ENCODE measurements around the gene ADAMTSL2. TPM values are rescaled to one million over a fixed set of nuclear protein-coding genes. Genes with fewer than 3 reads are reported as not detected.

ADAMTSL2 gene
- total and polyA plus RNA-seq, 2 of the 13 experiments (the other 11 are each of a cell fraction or from before 2014, with no cell fraction given), result 1.9 to 3.8 TPM

DNA sequence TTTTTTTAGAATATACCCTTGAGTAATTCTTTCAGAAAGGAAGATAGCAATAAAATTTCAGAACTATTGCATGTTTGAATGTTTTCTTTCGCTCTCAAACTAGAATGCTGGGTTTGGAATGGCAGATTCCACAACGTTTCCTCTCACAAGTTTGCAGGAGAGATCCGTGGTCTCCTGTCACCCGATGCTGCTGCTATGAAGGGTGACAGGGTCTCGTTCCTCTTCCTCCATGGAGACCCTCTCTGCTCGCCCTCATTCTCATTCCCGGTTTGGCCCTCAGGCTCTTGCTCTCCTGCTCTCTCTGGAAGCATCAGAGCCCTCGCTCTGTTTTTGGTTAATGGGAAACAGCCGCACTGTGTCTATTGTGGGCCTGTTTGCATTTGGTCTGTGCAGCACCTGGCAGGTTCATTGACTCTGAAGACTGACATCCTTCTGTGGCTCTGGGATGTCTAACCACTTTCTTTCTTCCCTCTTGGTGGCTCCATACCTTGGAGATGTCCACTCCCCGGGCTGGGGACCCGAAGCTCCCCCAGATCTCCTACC lies 87.3 kb downstream of the ADAMTSL2 start:
- H3K36me3 ChIP-seq (replicated peaks in 1 of 2; ENCODE audit: control insufficient read depth in 1 of 2, insufficient read depth in 2 of 2, low read length in 2 of 2), result no peaks in the 10 kb centered on the region
- H3K9me3 ChIP-seq (ENCODE audit: low read length), result no peaks in the 10 kb centered on the region; the same call in 1 of the 2 replicates
- no peak overlapping the region for H3K9ac ChIP-seq (ENCODE audit: insufficient read depth, low read depth, low read length)
- no peak overlapping the region for H3K27ac ChIP-seq (ENCODE audit: extremely low read length, insufficient read depth, low read length)
- FAIRE-seq, result no peak
- peaks cover 6 to 46% of the 10 kb centered on the region in 2 experiments; a peak in 4 of 5 replicates for H3K27me3 ChIP-seq (ENCODE audit: control insufficient read depth in 1 of 2, insufficient read depth in 2 of 2, low read length in 2 of 2)
- no peaks in the 10 kb centered on the region for H4K20me1 ChIP-seq (ENCODE audit: insufficient read depth, low read length)
- in situ Hi-C loops (cut with HindIII; ENCODE audit: extremely low pct_ligation_motif_present, low pct_unique_long_range_greater_than_20kb) (no loop called here), intact Hi-C loops (cut with micrococcal nuclease; ENCODE audit: unreplicated experiment) (no loop called here)
- POLR2A ChIA-PET, result no interaction called here
- CTCF ChIA-PET (ENCODE audit: low intra/inter-chr PET ratio, low total read pairs), result no interaction called here
- BruUV-seq (replicated peaks), result no TSS peak
- no peak for ATAC-seq
- no peaks in the 10 kb centered on the region for H3K4me1 ChIP-seq (ENCODE audit: insufficient read depth, low read length)
- no peak overlapping the region for H3K4me3 ChIP-seq (replicated peaks in 1 of 3; ENCODE audit: insufficient read depth in 1 of 3, low read depth in 2 of 3, low read length in 3 of 3)
- no peak for DNase-seq (ENCODE audit: low spot score)
- no peaks in the 10 kb centered on the region for H3K79me2 ChIP-seq (ENCODE audit: insufficient read depth, low read length)
- 6% methylated on average over 11 of the region's 11 CpGs for WGBS (ENCODE audit: low lambda C conversion rate)
- H3K4me2 ChIP-seq (ENCODE audit: low read depth, low read length), result no peak overlapping the region
- H2AFZ ChIP-seq (ENCODE audit: low read length), result no peak overlapping the region
- TF ChIP-seq, protein P1, sequence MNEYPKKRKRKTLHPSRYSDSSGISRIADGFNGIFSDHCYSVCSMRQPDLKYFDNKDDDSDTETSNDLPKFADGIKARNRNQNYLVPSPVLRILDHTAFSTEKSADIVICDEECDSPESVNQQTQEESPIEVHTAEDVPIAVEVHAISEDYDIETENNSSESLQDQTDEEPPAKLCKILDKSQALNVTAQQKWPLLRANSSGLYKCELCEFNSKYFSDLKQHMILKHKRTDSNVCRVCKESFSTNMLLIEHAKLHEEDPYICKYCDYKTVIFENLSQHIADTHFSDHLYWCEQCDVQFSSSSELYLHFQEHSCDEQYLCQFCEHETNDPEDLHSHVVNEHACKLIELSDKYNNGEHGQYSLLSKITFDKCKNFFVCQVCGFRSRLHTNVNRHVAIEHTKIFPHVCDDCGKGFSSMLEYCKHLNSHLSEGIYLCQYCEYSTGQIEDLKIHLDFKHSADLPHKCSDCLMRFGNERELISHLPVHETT (CRISPR knock-in tag; conservative IDR thresholded peaks at IDR 0.05), result no peak
- TF ChIP-seq HDAC1 (CRISPR knock-in tag; IDR thresholded peaks at IDR 0.05), result no peak
- no peak for TF ChIP-seq ZNF776 (CRISPR knock-in tag; IDR thresholded peaks at IDR 0.05)
- no peak for TF ChIP-seq ZMYM3 (CRISPR knock-in tag; IDR thresholded peaks at IDR 0.05)

DNA sequence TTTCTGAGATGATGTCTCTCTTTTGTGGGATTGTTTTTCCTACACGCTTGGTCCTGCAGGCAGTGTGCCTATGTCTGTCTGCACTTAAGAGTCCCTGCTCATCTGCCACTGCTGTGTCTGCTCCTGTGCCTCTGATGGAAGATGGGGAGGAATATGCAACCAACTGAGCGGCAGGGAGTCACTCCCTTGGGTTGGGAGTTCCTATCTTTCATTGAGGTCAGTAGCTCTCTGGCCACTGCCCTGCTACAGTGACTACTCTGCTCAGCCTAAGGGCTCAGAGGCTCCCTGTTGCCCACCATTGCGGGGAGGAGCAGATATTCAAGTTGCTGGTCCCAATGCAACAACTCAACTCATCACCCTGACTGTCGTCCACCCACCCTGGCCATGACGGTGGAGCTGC lies 88.1 kb downstream of the ADAMTSL2 start:
- in situ Hi-C loops (cut with HindIII; ENCODE audit: extremely low pct_ligation_motif_present, low pct_unique_long_range_greater_than_20kb), result no loop called here

More for the DNA sequence above, 88.1 kb downstream of the ADAMTSL2 start:
- H3K4me2 ChIP-seq (ENCODE audit: low read depth, low read length), result no peak overlapping the region
- no peaks in the 10 kb centered on the region for H3K36me3 ChIP-seq (replicated peaks in 1 of 2; ENCODE audit: control insufficient read depth in 1 of 2, insufficient read depth in 2 of 2, low read length in 2 of 2)
- H3K27ac ChIP-seq (ENCODE audit: extremely low read length, insufficient read depth, low read length), result no peak overlapping the region
- no peak overlapping the region for H3K9ac ChIP-seq (ENCODE audit: insufficient read depth, low read depth, low read length)
- peaks cover 6 to 45% of the 10 kb centered on the region in 2 experiments; a peak in 4 of 5 replicates for H3K27me3 ChIP-seq (ENCODE audit: control insufficient read depth in 1 of 2, insufficient read depth in 2 of 2, low read length in 2 of 2)
- H3K9me3 ChIP-seq (ENCODE audit: low read length), result no peaks in the 10 kb centered on the region; the same call in 1 of the 2 replicates
- no peak for FAIRE-seq
- ATAC-seq, result no peak
- no peaks in the 10 kb centered on the region for H3K4me1 ChIP-seq (ENCODE audit: insufficient read depth, low read length)
- H3K79me2 ChIP-seq (ENCODE audit: insufficient read depth, low read length), result no peaks in the 10 kb centered on the region
- no peak overlapping the region for H3K4me3 ChIP-seq (replicated peaks in 1 of 3; ENCODE audit: insufficient read depth in 1 of 3, low read depth in 2 of 3, low read length in 3 of 3)
- POLR2A ChIA-PET, result no interaction called here
- no peak for DNase-seq (ENCODE audit: low spot score)
- intact Hi-C loops (cut with micrococcal nuclease; ENCODE audit: unreplicated experiment), result no loop called here
- no peak overlapping the region for H2AFZ ChIP-seq (ENCODE audit: low read length)
- TF ChIP-seq ZNF629 (CRISPR knock-in tag; conservative IDR thresholded peaks at IDR 0.05), result no peak
- TF ChIP-seq HDAC1 (CRISPR knock-in tag; IDR thresholded peaks at IDR 0.05), result no peak
- no peak for TF ChIP-seq SIX4 (CRISPR knock-in tag; IDR thresholded peaks at IDR 0.05)
- TF ChIP-seq HOXA5 (CRISPR knock-in tag; IDR thresholded peaks at IDR 0.05), result no peak
- TF ChIP-seq ZNF619 (CRISPR knock-in tag; IDR thresholded peaks at IDR 0.05), result no peak
- TF ChIP-seq FOXC1 (CRISPR knock-in tag; IDR thresholded peaks at IDR 0.05; ENCODE audit: borderline replicate concordance), result no peak
- no peak for TF ChIP-seq ZNF546 (CRISPR knock-in tag; conservative IDR thresholded peaks at IDR 0.05)
- TF ChIP-seq, protein P2, sequence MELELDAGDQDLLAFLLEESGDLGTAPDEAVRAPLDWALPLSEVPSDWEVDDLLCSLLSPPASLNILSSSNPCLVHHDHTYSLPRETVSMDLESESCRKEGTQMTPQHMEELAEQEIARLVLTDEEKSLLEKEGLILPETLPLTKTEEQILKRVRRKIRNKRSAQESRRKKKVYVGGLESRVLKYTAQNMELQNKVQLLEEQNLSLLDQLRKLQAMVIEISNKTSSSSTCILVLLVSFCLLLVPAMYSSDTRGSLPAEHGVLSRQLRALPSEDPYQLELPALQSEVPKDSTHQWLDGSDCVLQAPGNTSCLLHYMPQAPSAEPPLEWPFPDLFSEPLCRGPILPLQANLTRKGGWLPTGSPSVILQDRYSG (CRISPR knock-in tag; IDR thresholded peaks at IDR 0.05), result no peak
- CTCF ChIA-PET (ENCODE audit: low intra/inter-chr PET ratio, low total read pairs), result no interaction called here
- H4K20me1 ChIP-seq (ENCODE audit: insufficient read depth, low read length), result no peaks in the 10 kb centered on the region
- WGBS (ENCODE audit: low lambda C conversion rate), result 10% methylated on average over 3 of the region's 5 CpGs
- BruUV-seq (replicated peaks), result no TSS peak
